Keratinocyte (primary cell): ENCODE measurements around the gene TCF7L2. TPM values are rescaled to one million over a fixed set of nuclear protein-coding genes. Genes with fewer than 3 reads are reported as not detected.

Experiments used
- DNase-seq: peaks from one replicate; pipeline ENCODE4 v3.0.0-alpha.2; 2011; ENCODE audit warnings: low read depth, missing footprints, low spot score
- FAIRE-seq: peaks from 2 replicates; lab custom pipeline; 2011; peaks lifted over from hg19 to GRCh38; lab: Jason Lieb, UNC
- H2AFZ ChIP-seq: 2 replicates; pipeline ENCODE4 v1.6.0; 2012; ENCODE audit warnings: low read length, control low read depth, inconsistent platforms; ENCODE audit not compliant: control insufficient read depth
- H3K27ac ChIP-seq: 2 replicates; pipeline ENCODE4 v1.5.1; 2011; ENCODE audit warnings: low read length; ENCODE audit not compliant: control insufficient read depth, insufficient read depth
- H3K27me3 ChIP-seq: 3 replicates; pipeline ENCODE4 v1.6.0; 2011; ENCODE audit warnings: low read length; ENCODE audit not compliant: control insufficient read depth, insufficient read depth; ENCODE audit errors: extremely low read depth
- H3K36me3 ChIP-seq, 2 experiments: 2 replicates in 1 of 2; 3 replicates in 1 of 2; pipeline ENCODE4 v1.5.1; 2011; ENCODE audit warnings: low read length in 2 of 2, mild to moderate bottlenecking in 1 of 2; ENCODE audit not compliant: control insufficient read depth in 2 of 2, insufficient read depth in 2 of 2; ENCODE audit errors: extremely low read depth in 1 of 2
- H3K4me1 ChIP-seq: 3 replicates; pipeline ENCODE4 v1.5.1; 2011; ENCODE audit warnings: low read length; ENCODE audit not compliant: control insufficient read depth, insufficient read depth; ENCODE audit errors: extremely low read depth
- H3K4me2 ChIP-seq: 3 replicates; pipeline ENCODE4 v1.6.0; 2011; ENCODE audit warnings: low read depth, low read length; ENCODE audit not compliant: control insufficient read depth, insufficient read depth; ENCODE audit errors: extremely low read depth
- H3K4me3 ChIP-seq, 3 experiments: fragments of 200-600 bp in 1 of 3; sonication (generic) in 1 of 3; 2 replicates in 2 of 3; 3 replicates in 1 of 3; pipeline ENCODE4 v1.5.1; 2011 to 2016; ENCODE audit warnings: low read length in 3 of 3, mild to moderate bottlenecking in 3 of 3, control low read depth in 2 of 3, inconsistent platforms in 1 of 3, low read depth in 1 of 3, mixed read lengths in 1 of 3, mixed run types in 1 of 3, moderate library complexity in 1 of 3; ENCODE audit not compliant: control insufficient read depth in 2 of 3, insufficient read depth in 2 of 3; ENCODE audit errors: extremely low read depth in 1 of 3
- H3K79me2 ChIP-seq: 2 replicates; pipeline ENCODE4 v1.6.0; 2012; ENCODE audit warnings: low read length; ENCODE audit not compliant: control insufficient read depth, insufficient read depth
- H3K9ac ChIP-seq: 3 replicates; pipeline ENCODE4 v1.6.0; 2011; ENCODE audit warnings: low read length; ENCODE audit not compliant: control insufficient read depth, insufficient read depth; ENCODE audit errors: extremely low read depth
- H3K9me1 ChIP-seq: 3 replicates; pipeline ENCODE4 v1.6.0; 2011; ENCODE audit warnings: low read length; ENCODE audit not compliant: control insufficient read depth, insufficient read depth; ENCODE audit errors: extremely low read depth
- H3K9me3 ChIP-seq: 2 replicates; pipeline ENCODE4 v1.5.1; 2012; ENCODE audit warnings: low read depth, low read length; ENCODE audit not compliant: control insufficient read depth
- H4K20me1 ChIP-seq: 3 replicates; pipeline ENCODE4 v1.6.0; 2011; ENCODE audit warnings: low read length; ENCODE audit not compliant: control insufficient read depth, insufficient read depth; ENCODE audit errors: extremely low read depth
- CTCF ChIP-seq, 3 experiments: IDR thresholded peaks in 1 of 3; conservative IDR thresholded peaks in 1 of 3; optimal IDR thresholded peaks in 1 of 3; 2 replicates in 2 of 3; 3 replicates in 1 of 3; pipeline versions ENCODE3 to v1.5.1; 2011; ENCODE audit warnings: low read length in 3 of 3, mild to moderate bottlenecking in 3 of 3, moderate library complexity in 2 of 3, control low read depth in 1 of 3, inconsistent platforms in 1 of 3; ENCODE audit not compliant: insufficient read depth in 2 of 3; ENCODE audit errors: extremely low read depth in 1 of 3
- EZH2 ChIP-seq: IDR thresholded peaks from one replicate; pipeline ENCODE4 v1.6.1; 2012; ENCODE audit warnings: inconsistent platforms, mild to moderate bottlenecking, low read length, moderate library complexity
- dilution Hi-C: fragments of 300-500 bp; cut with MboI; formaldehyde crosslinking; loops from one replicate; pipeline ENCODE4 v1.7.0; 2020; ENCODE audit warnings: low sequenced_read_pairs; ENCODE audit not compliant: extremely low pct_ligation_motif_present
- polyA plus RNA-seq, 5 experiments: library from polyadenylated mRNA; depleted of rRNA in 3 of 5; stranded (reverse) in 3 of 5; stranded (forward) in 1 of 5; unstranded in 1 of 5; fragments of >200 nt; gene quantifications; 1 replicate in 1 of 5; 2 replicates in 3 of 5; 3 replicates in 1 of 5; pipeline versions ENCODE4 v1.2.1 to v1.2.3, GENCODE V29; 2011 to 2012; ENCODE audit warnings: missing spikeins in 2 of 5, low read depth in 1 of 5, low replicate concordance in 1 of 5

Gene TCF7L2
- polyA plus RNA-seq, 1 donor (not counting 4 experiments of a cell fraction or from before 2014, with no cell fraction given), result 2.5 TPM

GRCh38 chr10:113096128-113096996 lies 146.3 kb downstream of the TCF7L2 start:
- H4K20me1 ChIP-seq, result no peaks in the 10 kb centered on the region
- no peaks in the 10 kb centered on the region for H3K9me3 ChIP-seq
- H3K9ac ChIP-seq, result no peak overlapping the region
- dilution Hi-C loops, result no loop called here
- H3K27ac ChIP-seq, result no peak overlapping the region
- H3K4me2 ChIP-seq, result no peak overlapping the region
- FAIRE-seq (no peak), DNase-seq (no peak)
- H3K9me1 ChIP-seq, result no peaks in the 10 kb centered on the region
- no peak overlapping the region for H3K4me3 ChIP-seq
- no peak for TF ChIP-seq CTCF (optimal IDR thresholded peaks at IDR 0.05 in 1 of 3, IDR thresholded peaks at IDR 0.05 in 1 of 3, conservative IDR thresholded peaks at IDR 0.05 in 1 of 3; ENCODE audit: extremely low read depth in 1 of 3, insufficient read depth in 2 of 3, low read length in 3 of 3)
- TF ChIP-seq EZH2, result no peak
- H2AFZ ChIP-seq, result no peak overlapping the region
- H3K27me3 ChIP-seq, result no peaks in the 10 kb centered on the region
- peaks cover 0 to 2% of the 10 kb centered on the region in 2 experiments for H3K36me3 ChIP-seq
- H3K79me2 ChIP-seq, result no peaks in the 10 kb centered on the region
- peaks cover 29% of the 10 kb centered on the region for H3K4me1 ChIP-seq

- Histone ChIP-seq H3K79me2 (no peaks in the 10 kb centered on the region), H3K9me3 (no peaks in the 10 kb centered on the region), H3K36me3 (peaks cover 0 to 2% of the 10 kb centered on the region in 2 experiments), H3K9me1 (no peaks in the 10 kb centered on the region), H3K4me3 (no peak overlapping the region), H3K4me2 (no peak overlapping the region), H4K20me1 (no peaks in the 10 kb centered on the region), H3K27me3 (no peaks in the 10 kb centered on the region), H2AFZ (no peak overlapping the region), H3K27ac (no peak overlapping the region), H3K9ac (no peak overlapping the region), H3K4me1 (peaks cover 29% of the 10 kb centered on the region)
- dilution Hi-C loops, result no loop called here
- DNase-seq, result no peak
- TF ChIP-seq CTCF (optimal IDR thresholded peaks at IDR 0.05 in 1 of 3, IDR thresholded peaks at IDR 0.05 in 1 of 3, conservative IDR thresholded peaks at IDR 0.05 in 1 of 3; ENCODE audit: extremely low read depth in 1 of 3, insufficient read depth in 2 of 3, low read length in 3 of 3) (no peak), EZH2 (no peak)
- FAIRE-seq, result no peak
These were observed 147.0 kb downstream of the TCF7L2 start for GRCh38 chr10:113097036-113097435.
